ENCODE results near the gene EIF1. TPM values are rescaled to one million over a fixed set of nuclear protein-coding genes. Genes with fewer than 3 reads are reported as not detected.
A peak's percentile ranks its signal among the peaks of the same experiment; 100 is the strongest.

Gene EIF1
- total and polyA plus RNA-seq, 2 donors from 2014 or later = 842 to 1,166 TPM

GRCh38 chr17:41649923-41650519, 38.7 kb upstream of the EIF1 start:
- no peak for TF ChIP-seq CTCF (IDR thresholded peaks at IDR 0.05; ENCODE audit: borderline replicate concordance, extremely low read depth, insufficient read depth)
- Histone ChIP-seq H3K4me1 (ENCODE audit: control insufficient read depth in 2 of 3, insufficient read depth in 2 of 3, low read depth in 1 of 3, low read length in 3 of 3) (peaks cover 6 to 39% (median 29%) of the 10 kb centered on the region in 3 donors), H3K4me3 (ENCODE audit: low read length in 3 of 3) (no peak overlapping the region), H3K9me3 (ENCODE audit: control insufficient read depth in 2 of 3, insufficient read depth in 1 of 3, low read length in 3 of 3) (peaks cover 0 to 2% (median 0%) of the 10 kb centered on the region in 3 donors), H3K27ac (ENCODE audit: low read depth in 2 of 2, low read length in 2 of 2) (peak overlapping the region in 1 of 2 donors; percentile 26), H3K27me3 (ENCODE audit: control insufficient read depth, insufficient read depth, low read length) (no peaks in the 10 kb centered on the region), H3K9ac (ENCODE audit: low read length in 3 of 3) (peak overlapping the region in 1 of 3 donors; percentile 7), H3K36me3 (ENCODE audit: control insufficient read depth in 2 of 3, insufficient read depth in 3 of 3, low read length in 3 of 3) (no peaks in the 10 kb centered on the region)
- intact Hi-C loops (cut with DNase I) = loop anchor here (10.0 kb wide), 1 partner anchor 745 kb away; no protein-coding TSS in a partner anchor
- no peak for FAIRE-seq
- no peak for DNase-seq

GRCh38 chr17:41650794-41651624, 37.7 kb upstream of the EIF1 start:
- H3K9me3 ChIP-seq (ENCODE audit: control insufficient read depth in 2 of 3, insufficient read depth in 1 of 3, low read length in 3 of 3) = peaks cover 0 to 2% (median 0%) of the 10 kb centered on the region in 3 donors
- intact Hi-C loops (cut with DNase I) = no loop called here
- TF ChIP-seq CTCF (IDR thresholded peaks at IDR 0.05; ENCODE audit: borderline replicate concordance, extremely low read depth, insufficient read depth) = no peak
- FAIRE-seq = no peak
- H3K9ac ChIP-seq (ENCODE audit: low read length in 3 of 3) = peak overlapping the region in 1 of 3 donors; percentile 7
- H3K4me1 ChIP-seq (ENCODE audit: control insufficient read depth in 2 of 3, insufficient read depth in 2 of 3, low read depth in 1 of 3, low read length in 3 of 3) = peaks cover 6 to 48% (median 29%) of the 10 kb centered on the region in 3 donors
- DNase-seq = peak in 1 of 5 donors; percentile 74
- no peaks in the 10 kb centered on the region for H3K27me3 ChIP-seq (ENCODE audit: control insufficient read depth, insufficient read depth, low read length)
- H3K36me3 ChIP-seq (ENCODE audit: control insufficient read depth in 2 of 3, insufficient read depth in 3 of 3, low read length in 3 of 3) = no peaks in the 10 kb centered on the region
- H3K4me3 ChIP-seq (ENCODE audit: low read length in 3 of 3) = no peak overlapping the region
- peak overlapping the region; percentile 62 to 86 for H3K27ac ChIP-seq (ENCODE audit: low read depth in 2 of 2, low read length in 2 of 2)

GRCh38 chr17:41651625-41652460, 36.8 kb upstream of the EIF1 start:
- intact Hi-C loops (cut with DNase I) = no loop called here
- Histone ChIP-seq H3K27ac (ENCODE audit: low read depth in 2 of 2, low read length in 2 of 2) (peak overlapping the region; percentile 71 to 86), H3K9me3 (ENCODE audit: control insufficient read depth in 2 of 3, insufficient read depth in 1 of 3, low read length in 3 of 3) (peaks cover 0 to 2% (median 0%) of the 10 kb centered on the region in 3 donors), H3K27me3 (ENCODE audit: control insufficient read depth, insufficient read depth, low read length) (no peaks in the 10 kb centered on the region), H3K4me3 (ENCODE audit: low read length in 3 of 3) (no peak overlapping the region), H3K9ac (ENCODE audit: low read length in 3 of 3) (peak overlapping the region in 2 of 3 donors; percentile 22 to 45), H3K4me1 (ENCODE audit: control insufficient read depth in 2 of 3, insufficient read depth in 2 of 3, low read depth in 1 of 3, low read length in 3 of 3) (peaks cover 6 to 56% (median 29%) of the 10 kb centered on the region in 3 donors), H3K36me3 (ENCODE audit: control insufficient read depth in 2 of 3, insufficient read depth in 3 of 3, low read length in 3 of 3) (no peaks in the 10 kb centered on the region)
- DNase-seq = peak in 4 of 5 donors; percentile 76 to 95 (median 81)
- no peak for TF ChIP-seq CTCF (IDR thresholded peaks at IDR 0.05; ENCODE audit: borderline replicate concordance, extremely low read depth, insufficient read depth)
- FAIRE-seq = no peak
